Stimulated activated CD4-positive, alpha-beta T cell treated with anti-CD3 and anti-CD28 coated beads, Interleukin-15, amount 100 ng/mL, for 1 hour (primary cell): ENCODE measurements around the gene DPH2.
A peak's percentile ranks its signal among the peaks of the same experiment; 100 is the strongest.

Experiments used
- DNase-seq, 2 donors: peaks; one replicate each; pipeline ENCODE4 v3.0.0-alpha.2; 2020; ENCODE audit warnings: low read depth in 1 of 2, low spot score in 1 of 2

Gene DPH2

GRCh38 chr1:43942411-43942810, 27.4 kb upstream of the DPH2 start:
- no peak for DNase-seq

GRCh38 chr1:43944860-43945259, 24.9 kb upstream of the DPH2 start:
- no peak for DNase-seq

DNA sequence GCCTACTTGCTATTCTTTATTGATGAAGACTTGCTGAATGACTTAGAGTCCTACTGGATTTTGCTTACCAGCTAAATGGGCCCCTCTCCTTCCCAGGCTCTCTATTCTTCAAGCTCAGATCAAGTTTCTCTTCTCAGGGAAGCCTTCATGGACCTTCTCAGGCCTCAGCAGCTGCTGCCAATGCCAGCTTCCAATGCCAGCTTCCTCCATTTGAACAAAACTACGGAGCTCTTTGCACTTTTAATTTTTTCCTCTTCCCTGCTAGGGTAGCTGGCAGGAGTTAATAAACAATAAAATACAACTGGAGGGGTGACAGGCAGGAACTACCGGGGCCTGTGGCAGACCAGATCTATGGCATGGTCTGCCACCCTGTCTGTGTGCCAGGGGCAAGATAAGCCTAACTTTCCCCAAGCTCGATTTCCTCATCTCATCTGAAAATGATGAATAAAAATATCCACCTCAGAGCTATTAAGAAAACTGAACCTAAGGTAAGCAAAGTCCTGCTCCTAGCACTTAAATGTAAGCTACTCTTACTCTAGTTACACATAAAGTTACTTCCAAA, 24.1 kb upstream of the DPH2 start:
- no peak for DNase-seq

GRCh38 chr1:43946236-43947060, 23.4 kb upstream of the DPH2 start, which contains the start of gene IPO13:
Gene IPO13 (plus strand): TSS chr1:43946950. CDS start chr1:43947601, 651 bp downstream.
- DNase-seq: peak; percentile 89 to 95

- no peak for DNase-seq
These were observed 22.5 kb upstream of the DPH2 start for GRCh38 chr1:43947061-43947873.

DNA sequence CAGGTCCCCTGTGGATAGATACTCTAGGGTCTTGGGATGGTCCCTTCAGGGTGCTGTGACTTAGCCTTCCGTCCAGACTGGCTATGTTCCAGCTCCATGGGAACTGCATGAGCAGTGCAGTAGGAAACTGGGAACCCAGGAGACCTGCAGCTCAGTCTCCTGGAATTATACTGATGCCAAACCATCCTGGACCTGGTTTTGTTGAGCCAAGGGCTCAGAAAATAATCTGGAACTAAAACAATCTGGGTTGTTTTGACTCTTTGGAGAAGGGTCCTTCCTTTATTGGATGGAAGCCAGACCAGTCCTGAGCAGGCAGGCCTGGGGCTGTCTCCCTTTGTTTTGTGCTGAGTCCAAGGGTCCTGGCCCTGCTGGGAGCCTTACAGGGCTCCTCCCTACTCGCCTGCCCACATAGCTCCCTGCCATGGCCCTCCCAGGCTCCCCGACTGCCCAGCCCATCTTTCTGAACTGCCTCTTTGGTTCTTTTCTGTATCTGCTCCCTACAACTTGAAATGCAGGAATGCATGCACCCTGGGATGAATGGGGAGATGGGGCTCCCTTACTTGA, 21.9 kb upstream of the DPH2 start:
- DNase-seq: no peak

DNA sequence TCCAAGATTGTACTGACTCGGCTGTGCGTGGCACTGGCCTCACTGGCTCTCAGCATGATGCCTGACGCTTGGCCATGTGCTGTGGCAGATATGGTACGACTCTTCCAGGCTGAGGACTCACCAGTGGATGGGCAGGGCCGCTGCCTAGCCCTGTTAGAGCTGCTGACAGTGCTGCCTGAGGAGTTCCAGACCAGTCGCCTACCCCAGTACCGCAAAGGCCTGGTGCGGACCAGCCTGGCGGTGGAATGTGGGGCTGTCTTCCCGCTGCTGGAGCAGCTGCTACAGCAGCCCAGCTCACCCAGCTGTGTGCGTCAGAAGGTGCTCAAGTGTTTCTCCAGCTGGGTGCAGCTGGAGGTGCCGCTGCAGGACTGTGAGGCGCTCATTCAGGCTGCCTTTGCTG, 20.1 kb upstream of the DPH2 start:
- no peak for DNase-seq

- no peak for DNase-seq
These were observed 18.5 kb upstream of the DPH2 start for GRCh38 chr1:43951021-43951985.

DNA sequence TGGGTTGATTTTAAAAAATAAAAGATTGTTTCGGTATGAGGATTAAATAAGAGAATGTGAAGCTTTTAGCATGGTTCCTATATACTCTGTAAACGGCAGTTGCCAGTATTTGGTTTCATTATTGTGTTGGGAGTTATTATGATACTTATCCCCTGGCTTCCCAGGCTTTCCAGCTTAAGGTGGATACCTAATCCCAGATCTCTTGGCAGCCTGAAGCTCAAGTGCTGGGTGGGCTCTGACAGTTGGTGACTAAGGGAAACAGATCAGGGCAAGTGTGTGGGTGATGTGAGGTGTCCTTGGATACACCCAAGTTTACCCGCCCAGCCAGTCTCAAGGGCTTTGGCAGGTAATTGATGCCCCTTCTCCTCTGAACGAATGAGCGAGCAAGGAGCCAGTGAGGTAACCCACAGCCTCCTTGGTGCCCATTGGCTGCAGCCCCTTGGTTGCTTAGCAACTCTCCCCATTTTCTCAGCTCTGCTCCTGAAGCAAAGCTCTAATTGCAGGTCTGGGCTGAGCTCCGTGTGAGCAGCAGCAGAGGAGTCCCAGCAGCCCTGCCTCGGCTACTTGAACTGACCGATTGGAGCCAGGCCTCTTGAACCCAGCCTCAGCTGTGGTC, 17.0 kb upstream of the DPH2 start:
- DNase-seq: no peak

GRCh38 chr1:43953361-43953760, 16.4 kb upstream of the DPH2 start:
- no peak for DNase-seq

- DNase-seq: no peak
These were observed 15.8 kb upstream of the DPH2 start for GRCh38 chr1:43954036-43954435.

DNA sequence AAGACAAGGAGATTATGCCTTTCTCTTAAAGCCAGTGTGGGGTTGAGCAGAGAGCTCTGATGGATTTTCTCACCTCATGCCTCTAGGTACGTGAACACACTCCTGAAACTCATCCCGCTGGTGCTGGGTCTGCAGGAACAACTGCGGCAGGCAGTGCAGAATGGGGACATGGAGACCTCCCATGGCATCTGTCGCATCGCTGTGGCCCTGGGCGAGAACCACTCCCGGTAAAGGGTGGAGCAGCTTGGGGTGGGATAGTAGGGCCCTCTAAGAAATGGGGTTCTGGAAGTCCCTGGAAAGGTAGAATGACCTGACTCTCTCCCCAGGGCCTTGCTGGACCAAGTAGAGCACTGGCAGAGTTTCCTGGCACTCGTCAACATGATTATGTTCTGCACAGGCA, 13.6 kb upstream of the DPH2 start:
- DNase-seq: no peak

DNA sequence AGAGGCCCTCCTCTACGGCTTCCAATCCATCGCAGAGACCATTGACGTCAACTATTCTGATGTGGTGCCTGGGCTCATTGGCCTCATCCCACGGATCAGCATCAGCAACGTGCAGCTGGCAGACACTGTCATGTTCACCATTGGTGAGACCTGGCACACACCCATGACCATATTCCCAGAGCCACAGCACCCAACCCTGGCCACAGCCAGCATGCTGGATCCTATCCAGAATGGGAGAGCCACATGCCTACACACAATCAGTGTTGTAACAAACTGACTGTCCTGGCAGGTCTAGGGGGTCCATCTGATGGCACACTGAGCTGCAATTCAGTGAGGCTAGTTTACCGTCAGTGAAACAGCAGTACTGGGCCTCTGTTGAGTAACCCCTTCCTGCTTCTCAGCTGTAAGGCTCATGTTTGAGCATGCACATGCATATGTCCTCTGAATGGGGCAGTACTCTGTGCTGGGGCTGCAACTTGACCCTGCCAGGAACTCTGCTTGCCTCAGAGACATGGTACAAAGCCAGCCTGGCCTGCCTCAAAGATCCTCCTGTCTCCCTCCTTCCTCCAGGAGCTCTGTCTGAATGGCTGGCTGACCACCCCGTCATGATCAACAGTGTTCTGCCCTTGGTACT, 12.3 kb upstream of the DPH2 start:
- DNase-seq: no peak

- DNase-seq: no peak
These were observed 11.2 kb upstream of the DPH2 start for GRCh38 chr1:43958351-43959255.

GRCh38 chr1:43960798-43961197, 9.0 kb upstream of the DPH2 start:
- DNase-seq: no peak

GRCh38 chr1:43961692-43962091, 8.1 kb upstream of the DPH2 start:
- DNase-seq: no peak

- no peak for DNase-seq
These were observed 7.5 kb upstream of the DPH2 start for GRCh38 chr1:43962324-43962723.

- no peak for DNase-seq
These were observed 6.8 kb upstream of the DPH2 start for GRCh38 chr1:43963006-43963405.

- no peak for DNase-seq
These were observed 5.9 kb upstream of the DPH2 start for GRCh38 chr1:43963890-43964289.
